K562 (cell line): Measurements from ENCODE around the gene PRODH2. TPM values are rescaled to one million over a fixed set of nuclear protein-coding genes. Genes with fewer than 3 reads are reported as not detected.

Experiments used
- ATAC-seq: fragments of 200-7000 bp; cut with Tn5 transposase; 3 replicates; pipeline ENCODE4 v1.9.1; 2020; ENCODE audit warnings: moderate library complexity
- BruUV-seq: library from RNA; stranded (reverse); fragments of 400-500 nt; replicated peaks from 2 replicates; lab custom pipeline; 2021; lab: Mats Ljungman, UMichigan
- CTCF ChIA-PET: fragments of 300-600 bp; formaldehyde crosslinking; extraction: SDS; loops from one replicate; lab custom pipeline; 2021; ENCODE audit warnings: low intra/inter-chr PET ratio; lab: Yijun Ruan, JAX
- POLR2A ChIA-PET: fragments of 300-600, 350-650 bp; sonication (Branson Sonifier 250); formaldehyde crosslinking; extraction: SDS; loops from one replicate; lab custom pipeline; 2021; ENCODE audit warnings: antibody characterized with exemption, inconsistent platforms; lab: Yijun Ruan, JAX
- DNase-seq, 4 experiments: peaks; one replicate each; pipeline versions ENCODE4 v3.0.0 to v3.0.0-alpha.2; 2011 to 2018; ENCODE audit warnings: low spot score in 3 of 4, mixed read lengths in 3 of 4; ENCODE audit errors: extremely low read depth in 1 of 4
- FAIRE-seq: peaks from 2 replicates; lab custom pipeline; 2011; peaks lifted over from hg19 to GRCh38; lab: Jason Lieb, UNC
- H2AFZ ChIP-seq: 2 replicates; pipeline ENCODE4 v1.6.0; 2011; ENCODE audit warnings: low read depth, low read length, control low read depth, inconsistent platforms
- H3K27ac ChIP-seq: fragments of 200-600 bp; 3 replicates; pipeline ENCODE4 v1.8.0; 2011; ENCODE audit warnings: low read depth, mild to moderate bottlenecking, control low read depth, inconsistent platforms, low read length, moderate library complexity, mixed read lengths; ENCODE audit errors: extremely low read depth
- H3K27me3 ChIP-seq, 2 experiments: fragments of 300-600 bp in 1 of 2; 2 replicates in 1 of 2; 3 replicates in 1 of 2; pipeline versions ENCODE4 v1.6.0 to v1.8.0; 2011; ENCODE audit warnings: inconsistent platforms in 2 of 2, low read length in 2 of 2, mild to moderate bottlenecking in 1 of 2, mixed read lengths in 1 of 2, moderate library complexity in 1 of 2; ENCODE audit not compliant: control insufficient read depth in 2 of 2, insufficient read depth in 2 of 2
- H3K36me3 ChIP-seq: fragments of 300-600 bp; 3 replicates; pipeline ENCODE4 v1.8.0; 2011; ENCODE audit warnings: mild to moderate bottlenecking, low read length, inconsistent platforms; ENCODE audit not compliant: control insufficient read depth, insufficient read depth
- H3K4me1 ChIP-seq, 2 experiments: fragments of 200-600 bp in 1 of 2; replicated peaks in 1 of 2; 2 replicates in 1 of 2; 3 replicates in 1 of 2; pipeline versions ENCODE4 v1.5.1 to v1.8.0; 2011; ENCODE audit warnings: inconsistent platforms in 2 of 2, low read length in 2 of 2, mild to moderate bottlenecking in 1 of 2, mixed read lengths in 1 of 2, moderate library complexity in 1 of 2; ENCODE audit not compliant: control insufficient read depth in 2 of 2, insufficient read depth in 2 of 2
- H3K4me2 ChIP-seq: 2 replicates; pipeline ENCODE4 v1.6.1; 2011; ENCODE audit warnings: low read length, control low read depth, inconsistent platforms, mixed read lengths; ENCODE audit not compliant: insufficient read depth
- H3K4me3 ChIP-seq: fragments of 200-600 bp; sonication (generic), shearing (Covaris generic); 2 replicates; pipeline ENCODE4 v1.5.1; 2016; ENCODE audit warnings: control low read depth, inconsistent platforms
- H3K79me2 ChIP-seq: fragments of 200-600 bp; 3 replicates; pipeline ENCODE4 v1.8.0; 2011; ENCODE audit warnings: low read length, inconsistent platforms; ENCODE audit not compliant: control insufficient read depth, insufficient read depth
- H3K9ac ChIP-seq, 2 experiments: 2 replicates each; pipeline versions ENCODE4 v1.6.0 to v1.6.1; 2011; ENCODE audit warnings: low read depth in 2 of 2, low read length in 2 of 2, control low read depth in 1 of 2, inconsistent platforms in 1 of 2, mild to moderate bottlenecking in 1 of 2, mixed read lengths in 1 of 2; ENCODE audit not compliant: insufficient read depth in 1 of 2
- H3K9me1 ChIP-seq: one replicate; pipeline ENCODE4 v1.6.0; 2011; ENCODE audit warnings: inconsistent platforms, mild to moderate bottlenecking, low read length, moderate library complexity; ENCODE audit not compliant: control insufficient read depth, insufficient read depth
- H3K9me3 ChIP-seq: replicated peaks from 2 replicates; pipeline ENCODE4 v1.5.1; 2011; ENCODE audit warnings: low read depth, low read length, inconsistent platforms; ENCODE audit not compliant: control insufficient read depth, insufficient read depth
- H4K20me1 ChIP-seq: replicated peaks from 2 replicates; pipeline ENCODE4 v1.6.1; 2011; ENCODE audit warnings: low read length, inconsistent platforms, mixed read lengths; ENCODE audit not compliant: control insufficient read depth, insufficient read depth
- ATF1 ChIP-seq, 2 experiments: fragments of 450-650 bp in 1 of 2; IDR thresholded peaks; 2 replicates each; pipeline ENCODE4 v1.6.1; 2016; ENCODE audit warnings: missing compliant biosample characterization in 1 of 2, missing genetic modification characterization in 1 of 2
- BDP1 ChIP-seq: IDR thresholded peaks from 3 replicates; pipeline ENCODE4 v1.6.1; 2011; ENCODE audit not compliant: insufficient read length, insufficient read depth
- ERF ChIP-seq: fragments of 450-650 bp; formaldehyde crosslinking; IDR thresholded peaks from 2 replicates; pipeline ENCODE4 v1.4.0; 2020; ENCODE audit warnings: mild to moderate bottlenecking, mixed read lengths
- HMBOX1 ChIP-seq: sonication (generic); IDR thresholded peaks from 2 replicates; pipeline ENCODE4 v1.6.1; 2016
- NUFIP1 ChIP-seq: fragments of 450-650 bp; IDR thresholded peaks from 2 replicates; pipeline ENCODE4 v1.6.1; 2018; ENCODE audit not compliant: partially characterized antibody
- RBM15 ChIP-seq: fragments of 200-400 bp; formaldehyde crosslinking; IDR thresholded peaks from 2 replicates; pipeline ENCODE4 v1.6.1; 2018; ENCODE audit warnings: mild to moderate bottlenecking, low read length, moderate library complexity; ENCODE audit not compliant: insufficient read depth
- RBM25 ChIP-seq: fragments of 200-400 bp; formaldehyde crosslinking; IDR thresholded peaks from 2 replicates; pipeline ENCODE4 v1.6.1; 2018; ENCODE audit warnings: low read length, low read depth, moderate library complexity; ENCODE audit not compliant: severe bottlenecking
- TCFL5 ChIP-seq: fragments of 250-450 bp; sonication (Bioruptor Pico); conservative IDR thresholded peaks from 2 replicates; pipeline ENCODE4 v1.6.1; 2021; ENCODE audit warnings: mild to moderate bottlenecking, moderate library complexity, matching md5 sums
- UBTF ChIP-seq, 2 experiments: IDR thresholded peaks; 2 replicates each; pipeline ENCODE4 v1.6.1; 2012; ENCODE audit warnings: improper control_type of control experiment in 2 of 2, low read depth in 2 of 2, low read length in 2 of 2, borderline replicate concordance in 1 of 2
- ZNF707 ChIP-seq: fragments of 250-450 bp; sonication (Bioruptor Pico); conservative IDR thresholded peaks from 2 replicates; pipeline ENCODE4 v1.8.0; 2022; ENCODE audit warnings: inconsistent platforms, mild to moderate bottlenecking, moderate library complexity
- ZNF764 ChIP-seq: fragments of 250-450 bp; sonication (Bioruptor Pico); IDR thresholded peaks from 2 replicates; pipeline ENCODE4 v1.4.0; 2020; ENCODE audit warnings: low read depth, mild to moderate bottlenecking, moderate library complexity
- WGBS: fragments of 100-300 bp; shearing (Covaris generic); methylation state at CpG from one replicate; pipeline ENCODE4 v1.1.6; 2016; ENCODE audit warnings: low coverage, mixed read lengths; ENCODE audit not compliant: insufficient coverage; ENCODE audit errors: missing lambda C conversion rate; 5-methylcytosine and 5-hydroxymethylcytosine counted together
- in situ Hi-C: fragments of 300-500 bp; cut with MboI; formaldehyde crosslinking; loops from 4 replicates; pipeline ENCODE4 v1.15.0; 2018; ENCODE audit warnings: inconsistent platforms, mixed read lengths
- intact Hi-C: fragments of 100-400 bp; cut with micrococcal nuclease; formaldehyde crosslinking; loops from 2 replicates; pipeline ENCODE4 v1.14.2; 2022
- polyA plus RNA-seq, 8 experiments: library from polyadenylated mRNA; depleted of rRNA in 4 of 8; stranded (reverse) in 5 of 8; unstranded in 3 of 8; fragments of >200 nt; fragmentation: Nextera tagmentation in 2 of 8; fragmentation: Illumina TruSeq in 1 of 8; extraction: Ambion mirVana in 2 of 8; extraction: Trizol in 1 of 8; gene quantifications; 2 replicates each; pipeline versions ENCODE4 v1.2.1 to v1.2.3, GENCODE V29; 2011 to 2014; ENCODE audit warnings: inconsistent platforms in 1 of 8, missing spikeins in 1 of 8
- total RNA-seq, 7 experiments: library from RNA; depleted of rRNA in 6 of 7; stranded (reverse); fragments of >200 nt in 6 of 7; fragmentation: Illumina TruSeq in 2 of 7; extraction: Trizol in 2 of 7; gene quantifications; 2 replicates each; pipeline versions ENCODE4 v1.2.1 to v1.2.3, GENCODE V29; 2011 to 2021; ENCODE audit warnings: low replicate concordance in 1 of 7
- TF ChIP-seq, protein P1 (sequence below): fragments of 450-650 bp; IDR thresholded peaks from 2 replicates; pipeline ENCODE4 v1.6.1; 2016; ENCODE audit warnings: borderline replicate concordance

Gene PRODH2
- total and polyA plus RNA-seq, 9 of the 15 experiments (the other 6 are each of a cell fraction or from before 2014, with no cell fraction given), result not detected

GRCh38 chr19:35796645-35797542 lies 15.8 kb downstream of the PRODH2 start:
- Histone ChIP-seq H3K27ac (no peak overlapping the region), H3K4me1 (peaks cover 0 to 27% of the 10 kb centered on the region in 2 experiments; a peak in 3 of 5 replicates), H3K4me2 (no peak overlapping the region), H3K9ac (no peak overlapping the region; a peak in 1 of 4 replicates), H3K36me3 (no peaks in the 10 kb centered on the region), H4K20me1 (no peaks in the 10 kb centered on the region), H3K27me3 (no peaks in the 10 kb centered on the region; a peak in 1 of 5 replicates), H2AFZ (no peak overlapping the region), H3K9me1 (no peaks in the 10 kb centered on the region), H3K4me3 (no peak overlapping the region), H3K79me2 (no peaks in the 10 kb centered on the region), H3K9me3 (no peaks in the 10 kb centered on the region)
- TF ChIP-seq, protein P1, sequence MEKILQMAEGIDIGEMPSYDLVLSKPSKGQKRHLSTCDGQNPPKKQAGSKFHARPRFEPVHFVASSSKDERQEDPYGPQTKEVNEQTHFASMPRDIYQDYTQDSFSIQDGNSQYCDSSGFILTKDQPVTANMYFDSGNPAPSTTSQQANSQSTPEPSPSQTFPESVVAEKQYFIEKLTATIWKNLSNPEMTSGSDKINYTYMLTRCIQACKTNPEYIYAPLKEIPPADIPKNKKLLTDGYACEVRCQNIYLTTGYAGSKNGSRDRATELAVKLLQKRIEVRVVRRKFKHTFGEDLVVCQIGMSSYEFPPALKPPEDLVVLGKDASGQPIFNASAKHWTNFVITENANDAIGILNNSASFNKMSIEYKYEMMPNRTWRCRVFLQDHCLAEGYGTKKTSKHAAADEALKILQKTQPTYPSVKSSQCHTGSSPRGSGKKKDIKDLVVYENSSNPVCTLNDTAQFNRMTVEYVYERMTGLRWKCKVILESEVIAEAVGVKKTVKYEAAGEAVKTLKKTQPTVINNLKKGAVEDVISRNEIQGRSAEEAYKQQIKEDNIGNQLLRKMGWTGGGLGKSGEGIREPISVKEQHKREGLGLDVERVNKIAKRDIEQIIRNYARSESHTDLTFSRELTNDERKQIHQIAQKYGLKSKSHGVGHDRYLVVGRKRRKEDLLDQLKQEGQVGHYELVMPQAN, result no peak
- no peak for TF ChIP-seq RBM15
- no peak for TF ChIP-seq BDP1
- TF ChIP-seq RBM25, result no peak
- no peak for TF ChIP-seq HMBOX1
- no peak for TF ChIP-seq ATF1 (CRISPR knock-in tag; IDR thresholded peaks at IDR 0.05)
- TF ChIP-seq ATF1 (tag; IDR thresholded peaks at IDR 0.05), result no peak
- TF ChIP-seq ZNF764, result no peak
- no peak for TF ChIP-seq TCFL5
- TF ChIP-seq UBTF (IDR thresholded peaks at IDR 0.05; ENCODE audit: borderline replicate concordance in 1 of 2, low read depth in 2 of 2, low read length in 2 of 2), result no peak
- TF ChIP-seq ZNF707 (CRISPR knock-in tag), result no peak
- TF ChIP-seq ERF (CRISPR knock-in tag), result no peak
- TF ChIP-seq NUFIP1, result no peak
- in situ Hi-C loops, result no loop called here
- ChIA-PET POLR2A (no interaction called here), CTCF (no interaction called here)
- 39% methylated on average over 29 of the region's 39 CpGs for WGBS
- intact Hi-C loops, result no loop called here
- BruUV-seq, result no TSS peak
- ATAC-seq (no peak), DNase-seq (no peak), FAIRE-seq (no peak)
